ENCODE data around the gene SMYD3.
"Not testable (repeated sequence)": the region's sequence is repeated elsewhere in the genome, so short reads cannot be mapped to it uniquely, and the experiment has no call there.

SMYD3 gene

GRCh38 chr1:246377625-246378153 is 129.4 kb downstream of the SMYD3 start:
- TF ChIP-seq ZFX (IDR thresholded peaks at IDR 0.05) (no peak), CTCF (conservative IDR thresholded peaks at IDR 0.05) (no peak)
- no peak overlapping the region for H3K27ac ChIP-seq

- H3K27ac ChIP-seq = no peak overlapping the region
- TF ChIP-seq CTCF (conservative IDR thresholded peaks at IDR 0.05) (no peak), ZFX (IDR thresholded peaks at IDR 0.05) (no peak)
These were observed 133.1 kb downstream of the SMYD3 start for GRCh38 chr1:246373828-246374569.

- TF ChIP-seq CTCF (conservative IDR thresholded peaks at IDR 0.05) (no peak), ZFX (IDR thresholded peaks at IDR 0.05) (no peak)
These were observed 134.5 kb downstream of the SMYD3 start for GRCh38 chr1:246372559-246372958.

GRCh38 chr1:246367041-246367440 is 140.0 kb downstream of the SMYD3 start:
- H3K27ac ChIP-seq = no peak overlapping the region
- TF ChIP-seq CTCF (conservative IDR thresholded peaks at IDR 0.05) = no peak
- TF ChIP-seq ZFX (IDR thresholded peaks at IDR 0.05) = no peak

More at GRCh38 chr1:246372559-246372958, 134.5 kb downstream of the SMYD3 start:
- no peak overlapping the region for H3K27ac ChIP-seq

GRCh38 chr1:246365708-246366107 is 141.4 kb downstream of the SMYD3 start:
- H3K27ac ChIP-seq = no peak overlapping the region
- TF ChIP-seq CTCF (conservative IDR thresholded peaks at IDR 0.05) = no peak
- TF ChIP-seq ZFX (IDR thresholded peaks at IDR 0.05) = no peak

- TF ChIP-seq ZFX (IDR thresholded peaks at IDR 0.05) (no peak), CTCF (conservative IDR thresholded peaks at IDR 0.05) (no peak)
- no peak overlapping the region for H3K27ac ChIP-seq
These were observed 142.6 kb downstream of the SMYD3 start for GRCh38 chr1:246364415-246364941.

- H3K27ac ChIP-seq = not testable (repeated sequence)
These were observed 150.0 kb downstream of the SMYD3 start for GRCh38 chr1:246357014-246357598.

All from C4-2B (cell line).